Right lobe of liver (tissue), 6 donors: ENCODE results near the gene TBC1D20. TPM values are rescaled to one million over a fixed set of nuclear protein-coding genes. Genes with fewer than 3 reads are reported as not detected.

Experiments used
- ATAC-seq, 4 donors: fragments of 200-7000 bp; cut with Tn5 transposase; one replicate each; pipeline ENCODE4 v1.9.1; 2020; ENCODE audit warnings: mild to moderate bottlenecking in 4 of 4, moderate library complexity in 4 of 4
- DNase-seq, 3 donors: peaks; one replicate each; pipeline ENCODE4 v3.0.0-alpha.2; 2020
- H3K27ac ChIP-seq, 3 donors: fragments of 200-600 bp; one replicate each; pipeline ENCODE4 v1.8.0; 2022
- H3K27me3 ChIP-seq, 2 donors: fragments of 200-600 bp; one replicate each; pipeline ENCODE4 v1.8.0; 2022
- H3K36me3 ChIP-seq, 4 donors: fragments of 200-600 bp; sonication (generic) in 1 of 4; one replicate each; pipeline versions ENCODE4 v1.5.1 to v1.8.0; 2017 to 2022; ENCODE audit warnings: control low read depth in 1 of 4
- H3K4me1 ChIP-seq, 4 donors: fragments of 200-600 bp; sonication (generic) in 1 of 4; one replicate each; pipeline versions ENCODE4 v1.5.1 to v1.8.0; 2017 to 2022; ENCODE audit warnings: control low read depth in 1 of 4
- H3K4me3 ChIP-seq, 3 donors: fragments of 200-600 bp; one replicate each; pipeline ENCODE4 v1.8.0; 2022
- H3K9me3 ChIP-seq, 4 donors: fragments of 200-600 bp; sonication (generic) in 1 of 4; one replicate each; pipeline versions ENCODE4 v1.5.1 to v1.8.0; 2017 to 2022; ENCODE audit warnings: control low read depth in 1 of 4
- CTCF ChIP-seq, 4 donors: fragments of 200-600 bp in 3 of 4; fragments of 450-650 bp in 1 of 4; IDR thresholded peaks; one replicate each; pipeline versions ENCODE4 v1.5.1 to v1.8.0; 2016 to 2022; ENCODE audit warnings: antibody characterized with exemption in 4 of 4, mild to moderate bottlenecking in 2 of 4
- POLR2A ChIP-seq: fragments of 450-650 bp; IDR thresholded peaks from one replicate; pipeline ENCODE4 v1.6.1; 2017; ENCODE audit warnings: antibody characterized with exemption, mild to moderate bottlenecking
- WGBS: methylation state at CpG from one replicate; pipeline ENCODE4 v1.1.6; 2018; ENCODE audit warnings: low coverage, low lambda C conversion rate; ENCODE audit not compliant: insufficient coverage; ENCODE audit errors: missing lambda C conversion rate; 5-methylcytosine and 5-hydroxymethylcytosine counted together
- intact Hi-C, 2 donors: fragments of 100-400 bp; cut with DNase I; formaldehyde crosslinking; loops; one replicate each; pipeline versions ENCODE4 v1.11.2 to v1.14.1; 2022
- total RNA-seq, 6 experiments: library from RNA; depleted of rRNA in 2 of 6; stranded (reverse); fragments of >200 nt in 2 of 6; fragmentation: NEBNext Ultra II Directional in 3 of 6; extraction: Animal tissue kit (Norgen Biotek cat#: 25700) in 3 of 6; gene quantifications; one replicate each; pipeline versions ENCODE4 v1.1.0 to v1.2.4, GENCODE V29; 2016 to 2023
- donor health status: DM: no; HTN: yes; CAD: no.
- donor health status: DM: no; HTN: no; CAD: no.
- donor health status: DM: no; HTN: no; CAD: no.
- donor health status: DM: no; HTN: yes; CAD: no.
- donor health status: DM: no; HTN: yes; CAD: no.

TBC1D20 gene
- total RNA-seq, 6 experiments from 2014 or later = 10.8 to 21.4 (median 13.9) TPM

- Histone ChIP-seq H3K4me3 (no peak overlapping the region), H3K36me3 (peaks cover 0 to 5% (median 0%) of the 10 kb centered on the region in 4 donors), H3K27me3 (no peaks in the 10 kb centered on the region), H3K9me3 (no peaks in the 10 kb centered on the region), H3K27ac (peak overlapping the region; percentile 69 to 88 (median 74)), H3K4me1 (peaks cover 0 to 39% (median 19%) of the 10 kb centered on the region in 4 donors)
- no peak for TF ChIP-seq POLR2A
- TF ChIP-seq CTCF (IDR thresholded peaks at IDR 0.05) = no peak
- intact Hi-C loops = no loop called here
- ATAC-seq = no peak
- 59% methylated on average over 3 of the region's 5 CpGs for WGBS
- no peak for DNase-seq
Observed at GRCh38 chr20:400454-401275, 61.7 kb downstream of the TBC1D20 start.

- H3K36me3 ChIP-seq = peaks cover 0 to 5% (median 1%) of the 10 kb centered on the region in 4 donors
- no peaks in the 10 kb centered on the region for H3K27me3 ChIP-seq
- DNase-seq (no peak), ATAC-seq (no peak)
- no peak overlapping the region for H3K4me3 ChIP-seq
- intact Hi-C loops = no loop called here
- 31% methylated on average over 2 of the region's 2 CpGs for WGBS
- H3K4me1 ChIP-seq = peaks cover 0 to 44% (median 22%) of the 10 kb centered on the region in 4 donors
- H3K27ac ChIP-seq = peak overlapping the region; percentile 69 to 88 (median 74)
- no peaks in the 10 kb centered on the region for H3K9me3 ChIP-seq
- TF ChIP-seq POLR2A (no peak), CTCF (IDR thresholded peaks at IDR 0.05) (no peak)
Observed at GRCh38 chr20:400128-400453, 62.2 kb downstream of the TBC1D20 start.

GRCh38 chr20:399182-399707, 63.1 kb downstream of the TBC1D20 start:
- Histone ChIP-seq H3K36me3 (peaks cover 2 to 7% (median 4%) of the 10 kb centered on the region in 4 donors), H3K27me3 (no peaks in the 10 kb centered on the region), H3K4me3 (no peak overlapping the region), H3K9me3 (no peaks in the 10 kb centered on the region), H3K27ac (peak overlapping the region in 2 of 3 donors; percentile 47 to 89), H3K4me1 (peaks cover 0 to 46% (median 26%) of the 10 kb centered on the region in 4 donors)
- TF ChIP-seq CTCF (IDR thresholded peaks at IDR 0.05) (no peak), POLR2A (no peak)
- ATAC-seq = no peak
- DNase-seq = no peak
- 90% methylated on average over 2 of the region's 9 CpGs for WGBS
- intact Hi-C loops = no loop called here

GRCh38 chr20:397432-398237, 64.7 kb downstream of the TBC1D20 start:
- no peak for DNase-seq
- WGBS = 80% methylated on average over 3 of the region's 6 CpGs

More at GRCh38 chr20:397432-398237, 64.7 kb downstream of the TBC1D20 start:
- peaks cover 5 to 21% (median 9%) of the 10 kb centered on the region in 4 donors for H3K36me3 ChIP-seq
- intact Hi-C loops = no loop called here
- H3K27me3 ChIP-seq = no peaks in the 10 kb centered on the region
- no peaks in the 10 kb centered on the region for H3K9me3 ChIP-seq
- no peak for ATAC-seq
- peak overlapping the region; percentile 69 to 90 (median 89) for H3K27ac ChIP-seq
- peaks cover 0 to 46% (median 26%) of the 10 kb centered on the region in 4 donors for H3K4me1 ChIP-seq
- no peak overlapping the region for H3K4me3 ChIP-seq
- TF ChIP-seq POLR2A (no peak), CTCF (IDR thresholded peaks at IDR 0.05) (no peak)
